Fibroblast of lung (primary cell): ENCODE measurements around the gene HOXD9. TPM values are rescaled to one million over a fixed set of nuclear protein-coding genes. Genes with fewer than 3 reads are reported as not detected.

Experiments
- DNase-seq, 2 donors: peaks; one replicate each; pipeline versions ENCODE4 v3.0.0 to v3.0.0-alpha.2; 2010; ENCODE audit warnings: low read depth in 2 of 2
- H2AFZ ChIP-seq: 2 replicates; pipeline ENCODE4 v1.5.1; 2012; ENCODE audit warnings: low read length, control low read depth, inconsistent platforms
- H3K27ac ChIP-seq: 2 replicates; pipeline ENCODE4 v1.5.1; 2011; ENCODE audit warnings: low read length, control low read depth; ENCODE audit not compliant: insufficient read depth
- H3K27me3 ChIP-seq: 2 replicates; pipeline ENCODE4 v1.5.1; 2011; ENCODE audit warnings: mild to moderate bottlenecking, low read length; ENCODE audit not compliant: control insufficient read depth, insufficient read depth
- H3K36me3 ChIP-seq: 2 replicates; pipeline ENCODE4 v1.5.1; 2011; ENCODE audit warnings: low read length; ENCODE audit not compliant: control insufficient read depth, insufficient read depth
- H3K4me1 ChIP-seq: 2 replicates; pipeline ENCODE4 v1.5.1; 2011; ENCODE audit warnings: low read length; ENCODE audit not compliant: control insufficient read depth, insufficient read depth; ENCODE audit errors: extremely low read depth
- H3K4me2 ChIP-seq: 2 replicates; pipeline ENCODE4 v1.5.1; 2011; ENCODE audit warnings: low read length, control low read depth; ENCODE audit not compliant: insufficient read depth; ENCODE audit errors: extremely low read depth
- H3K4me3 ChIP-seq, 4 experiments: fragments of 200-600 bp in 1 of 4; sonication (generic) in 1 of 4; replicated peaks in 1 of 4; 2 replicates each; pipeline ENCODE4 v1.5.1; 2011 to 2016; ENCODE audit warnings: low read length in 4 of 4, low read depth in 3 of 4, mild to moderate bottlenecking in 3 of 4, control low read depth in 2 of 4, inconsistent platforms in 1 of 4, mixed read lengths in 1 of 4; ENCODE audit not compliant: insufficient read depth in 1 of 4; ENCODE audit errors: control extremely low read depth in 1 of 4
- H3K79me2 ChIP-seq: 2 replicates; pipeline ENCODE4 v1.5.1; 2012; ENCODE audit warnings: mild to moderate bottlenecking, low read length, inconsistent platforms; ENCODE audit not compliant: control insufficient read depth, insufficient read depth
- H3K9ac ChIP-seq: 2 replicates; pipeline ENCODE4 v1.5.1; 2011; ENCODE audit warnings: mild to moderate bottlenecking, low read length, control low read depth; ENCODE audit not compliant: insufficient read depth
- H3K9me3 ChIP-seq: 2 replicates; pipeline ENCODE4 v1.5.1; 2012; ENCODE audit warnings: low read depth, low read length; ENCODE audit not compliant: control insufficient read depth, insufficient read depth
- H4K20me1 ChIP-seq: 2 replicates; pipeline ENCODE4 v1.5.1; 2011; ENCODE audit warnings: low read length; ENCODE audit not compliant: control insufficient read depth, insufficient read depth; ENCODE audit errors: extremely low read depth
- CTCF ChIP-seq, 2 donors: IDR thresholded peaks in 1 of 2; conservative IDR thresholded peaks in 1 of 2; 1 replicate in 1 of 2; 2 replicates in 1 of 2; pipeline ENCODE4 v1.5.1; 2011 to 2012; ENCODE audit warnings: low read length in 2 of 2, control low read depth in 1 of 2, inconsistent platforms in 1 of 2, low read depth in 1 of 2, mild to moderate bottlenecking in 1 of 2
- EZH2 ChIP-seq: IDR thresholded peaks from 2 replicates; pipeline ENCODE4 v1.5.1; 2012; ENCODE audit warnings: low read length, control low read depth, mild to moderate bottlenecking; ENCODE audit errors: missing control alignments
- polyA plus RNA-seq, 2 donors: library from polyadenylated mRNA; depleted of rRNA in 1 of 2; stranded (reverse) in 1 of 2; unstranded in 1 of 2; fragments of >200 nt; gene quantifications; 2 replicates each; pipeline ENCODE4 v1.2.1, GENCODE V29; 2011 to 2012; ENCODE audit warnings: missing spikeins in 1 of 2
- total RNA-seq: library from RNA; depleted of rRNA; stranded (reverse); fragments of >200 nt; gene quantifications from 2 replicates; pipeline ENCODE4 v1.2.1, GENCODE V29; 2014

HOXD9 gene
- total and polyA plus RNA-seq, 2 donors (not counting 1 experiment from before 2014, with no cell fraction given) = not detected

GRCh38 chr2:176109192-176109901, 13.2 kb upstream of the HOXD9 start:
- Histone ChIP-seq H3K79me2 (no peaks in the 10 kb centered on the region), H3K4me1 (no peaks in the 10 kb centered on the region), H4K20me1 (no peaks in the 10 kb centered on the region), H3K9ac (no peak overlapping the region), H3K27me3 (peaks cover 75% of the 10 kb centered on the region), H3K4me3 (no peak overlapping the region), H3K9me3 (no peaks in the 10 kb centered on the region), H3K4me2 (no peak overlapping the region), H3K27ac (no peak overlapping the region), H3K36me3 (no peaks in the 10 kb centered on the region), H2AFZ (no peak overlapping the region)
- TF ChIP-seq CTCF (conservative IDR thresholded peaks at IDR 0.05 in 1 of 2, IDR thresholded peaks at IDR 0.05 in 1 of 2; ENCODE audit: low read depth in 1 of 2, low read length in 2 of 2) (no peak), EZH2 (peak; percentile 72)
- DNase-seq = no peak

- Histone ChIP-seq H3K9ac (no peak overlapping the region), H4K20me1 (no peaks in the 10 kb centered on the region), H3K27ac (no peak overlapping the region), H3K4me3 (no peak overlapping the region), H3K9me3 (no peaks in the 10 kb centered on the region), H3K79me2 (no peaks in the 10 kb centered on the region), H3K36me3 (no peaks in the 10 kb centered on the region), H3K27me3 (peaks cover 75% of the 10 kb centered on the region), H3K4me2 (no peak overlapping the region), H2AFZ (no peak overlapping the region), H3K4me1 (no peaks in the 10 kb centered on the region)
- DNase-seq = no peak
- TF ChIP-seq EZH2 = no peak
- no peak for TF ChIP-seq CTCF (conservative IDR thresholded peaks at IDR 0.05 in 1 of 2, IDR thresholded peaks at IDR 0.05 in 1 of 2; ENCODE audit: low read depth in 1 of 2, low read length in 2 of 2)
Observed at GRCh38 chr2:176109946-176110345, 12.6 kb upstream of the HOXD9 start.

- H2AFZ ChIP-seq = no peak overlapping the region
Observed at GRCh38 chr2:176110415-176111308, 11.9 kb upstream of the HOXD9 start.

More at GRCh38 chr2:176110415-176111308, 11.9 kb upstream of the HOXD9 start:
- Histone ChIP-seq H3K4me2 (no peak overlapping the region), H3K4me3 (no peak overlapping the region), H3K27me3 (peaks cover 74% of the 10 kb centered on the region), H3K4me1 (no peaks in the 10 kb centered on the region), H3K36me3 (no peaks in the 10 kb centered on the region), H3K9me3 (no peaks in the 10 kb centered on the region), H3K27ac (no peak overlapping the region), H3K79me2 (no peaks in the 10 kb centered on the region), H3K9ac (no peak overlapping the region), H4K20me1 (no peaks in the 10 kb centered on the region)
- peak; percentile 35 for TF ChIP-seq EZH2
- TF ChIP-seq CTCF (conservative IDR thresholded peaks at IDR 0.05 in 1 of 2, IDR thresholded peaks at IDR 0.05 in 1 of 2; ENCODE audit: low read depth in 1 of 2, low read length in 2 of 2) = no peak
- DNase-seq = no peak
